Astrocyte of the hippocampus (primary cell): ENCODE measurements around the gene SETBP1.
A peak's percentile ranks its signal among the peaks of the same experiment; 100 is the strongest.

ENCODE experiments used
- DNase-seq: peaks from one replicate; pipeline ENCODE4 v3.0.0; 2011; ENCODE audit warnings: low read depth, low spot score

SETBP1 gene

GRCh38 chr18:45023519-45023918, 342.8 kb downstream of the SETBP1 start:
- peak; percentile 30 for DNase-seq

GRCh38 chr18:45024357-45025088, 343.8 kb downstream of the SETBP1 start:
- no peak for DNase-seq

GRCh38 chr18:45025089-45025450, 344.4 kb downstream of the SETBP1 start:
- no peak for DNase-seq

- no peak for DNase-seq
Observed at GRCh38 chr18:45026162-45026561, 345.5 kb downstream of the SETBP1 start.

GRCh38 chr18:45034179-45034578, 353.5 kb downstream of the SETBP1 start:
- no peak for DNase-seq

GRCh38 chr18:45037618-45038017, 356.9 kb downstream of the SETBP1 start:
- DNase-seq: no peak

- DNase-seq: no peak
Observed at GRCh38 chr18:45039376-45039775, 358.7 kb downstream of the SETBP1 start.

- no peak for DNase-seq
Observed at GRCh38 chr18:45040879-45041278, 360.2 kb downstream of the SETBP1 start.

GRCh38 chr18:45044787-45045186, 364.1 kb downstream of the SETBP1 start:
- no peak for DNase-seq

- DNase-seq: no peak
Observed at GRCh38 chr18:45046228-45046627, 365.5 kb downstream of the SETBP1 start.

- DNase-seq: no peak
Observed at GRCh38 chr18:45046961-45047360, 366.3 kb downstream of the SETBP1 start.

- no peak for DNase-seq
Observed at GRCh38 chr18:45049578-45050319, 369.1 kb downstream of the SETBP1 start.

- peak; percentile 72 for DNase-seq
Observed at GRCh38 chr18:45050712-45051601, 370.3 kb downstream of the SETBP1 start.

- DNase-seq: no peak
Observed at GRCh38 chr18:45054636-45055035, 373.9 kb downstream of the SETBP1 start.

- DNase-seq: no peak
Observed at GRCh38 chr18:45055811-45056210, 375.1 kb downstream of the SETBP1 start.

- peak; percentile 36 for DNase-seq
Observed at GRCh38 chr18:45056926-45057325, 376.2 kb downstream of the SETBP1 start.

- DNase-seq: no peak
Observed at GRCh38 chr18:45057955-45058600, 377.4 kb downstream of the SETBP1 start.

- DNase-seq: peak; percentile 61
Observed at GRCh38 chr18:45059695-45060094, 379.0 kb downstream of the SETBP1 start.

GRCh38 chr18:45060102-45060501, 379.4 kb downstream of the SETBP1 start:
- no peak for DNase-seq

GRCh38 chr18:45061359-45061758, 380.7 kb downstream of the SETBP1 start:
- no peak for DNase-seq

- DNase-seq: no peak
Observed at GRCh38 chr18:45063246-45064038, 382.8 kb downstream of the SETBP1 start.
